Liver (tissue), 9 donors: ENCODE data around the gene SETD1A. TPM values are rescaled to one million over a fixed set of nuclear protein-coding genes. Genes with fewer than 3 reads are reported as not detected.
"Not testable (repeated sequence)": the region's sequence is repeated elsewhere in the genome, so short reads cannot be mapped to it uniquely, and the experiment has no call there.

Experiments used
- DNase-seq: peaks from one replicate; pipeline ENCODE4 v3.0.0-alpha.2; 2017; ENCODE audit warnings: low spot score
- H3K27ac ChIP-seq, 2 donors: one replicate each; pipeline ENCODE4 v1.7.0; 2013; ENCODE audit warnings: inconsistent platforms in 2 of 2, low read length in 2 of 2, control low read depth in 1 of 2, low read depth in 1 of 2, mild to moderate bottlenecking in 1 of 2
- H3K27me3 ChIP-seq, 4 donors: one replicate each; pipeline versions ENCODE4 v1.6.1 to v1.7.0; 2013; ENCODE audit warnings: low read length in 3 of 4, inconsistent platforms in 1 of 4, mild to moderate bottlenecking in 1 of 4, moderate library complexity in 1 of 4; ENCODE audit not compliant: control insufficient read depth in 4 of 4, insufficient read depth in 4 of 4
- H3K36me3 ChIP-seq, 4 donors: one replicate each; pipeline versions ENCODE4 v1.6.1 to v1.7.0; 2013; ENCODE audit warnings: low read length in 3 of 4, mild to moderate bottlenecking in 3 of 4, low read depth in 1 of 4, moderate library complexity in 1 of 4; ENCODE audit not compliant: control insufficient read depth in 4 of 4, insufficient read depth in 3 of 4
- H3K4me1 ChIP-seq, 4 donors: one replicate each; pipeline versions ENCODE4 v1.6.1 to v1.7.0; 2013; ENCODE audit warnings: low read length in 3 of 4, mild to moderate bottlenecking in 3 of 4, moderate library complexity in 1 of 4; ENCODE audit not compliant: control insufficient read depth in 4 of 4, insufficient read depth in 4 of 4
- H3K4me3 ChIP-seq, 3 donors: one replicate each; pipeline versions ENCODE4 v1.6.1 to v1.7.0; 2013; ENCODE audit warnings: low read length in 3 of 3, control low read depth in 1 of 3, low read depth in 1 of 3, mild to moderate bottlenecking in 1 of 3
- H3K9ac ChIP-seq, 2 donors: one replicate each; pipeline ENCODE4 v1.7.0; 2013; ENCODE audit warnings: low read length in 2 of 2, mild to moderate bottlenecking in 2 of 2, moderate library complexity in 2 of 2, control low read depth in 1 of 2, low read depth in 1 of 2
- H3K9me3 ChIP-seq, 4 donors: one replicate each; pipeline versions ENCODE4 v1.6.1 to v1.7.0; 2013; ENCODE audit warnings: low read length in 3 of 4; ENCODE audit not compliant: control insufficient read depth in 4 of 4
- EGR1 ChIP-seq, 2 donors: IDR thresholded peaks; 2 replicates each; pipeline ENCODE4 v1.6.1; 2016 to 2018; ENCODE audit warnings: antibody characterized with exemption in 2 of 2, low read depth in 2 of 2
- FOXA1 ChIP-seq: IDR thresholded peaks from 2 replicates; pipeline ENCODE4 v1.6.1; 2016; ENCODE audit warnings: antibody characterized with exemption
- FOXA2 ChIP-seq: IDR thresholded peaks from 2 replicates; pipeline ENCODE4 v1.6.1; 2016; ENCODE audit warnings: antibody characterized with exemption
- GABPA ChIP-seq, 2 donors: IDR thresholded peaks in 1 of 2; conservative IDR thresholded peaks in 1 of 2; 2 replicates each; pipeline ENCODE4 v1.6.1; 2016; ENCODE audit warnings: antibody characterized with exemption in 2 of 2, mild to moderate bottlenecking in 1 of 2, moderate library complexity in 1 of 2
- HNF4A ChIP-seq, 2 donors: conservative IDR thresholded peaks; 2 replicates each; pipeline ENCODE4 v1.6.1; 2016; ENCODE audit warnings: antibody characterized with exemption in 2 of 2, mild to moderate bottlenecking in 2 of 2
- NR2F2 ChIP-seq: IDR thresholded peaks from 2 replicates; pipeline ENCODE4 v1.6.1; 2016; ENCODE audit warnings: antibody characterized with exemption
- RAD21 ChIP-seq, 2 donors: IDR thresholded peaks; 2 replicates each; pipeline ENCODE4 v1.6.1; 2016; ENCODE audit warnings: antibody characterized with exemption in 2 of 2, mild to moderate bottlenecking in 2 of 2
- RXRA ChIP-seq, 2 donors: IDR thresholded peaks; 2 replicates each; pipeline ENCODE4 v1.6.1; 2017 to 2018; ENCODE audit warnings: antibody characterized with exemption in 2 of 2, mild to moderate bottlenecking in 1 of 2
- SP1 ChIP-seq: IDR thresholded peaks from 2 replicates; pipeline ENCODE4 v1.6.1; 2018; ENCODE audit warnings: antibody characterized with exemption, mild to moderate bottlenecking
- TAF1 ChIP-seq: conservative IDR thresholded peaks from 2 replicates; pipeline ENCODE4 v1.6.1; 2016; ENCODE audit warnings: antibody characterized with exemption, mild to moderate bottlenecking
- WGBS: extraction: QIAGEN DNeasy Blood & Tissue Kit; methylation state at CpG from one replicate; pipeline ENCODE4 v1.1.7; 2013; 5-methylcytosine and 5-hydroxymethylcytosine counted together
- polyA plus RNA-seq, 2 donors: library from polyadenylated mRNA; stranded (reverse) in 1 of 2; unstranded in 1 of 2; fragments of 200-250 nt in 1 of 2; fragments of >200 nt in 1 of 2; fragmentation: Nextera tagmentation in 1 of 2; extraction: Ambion mirVana in 1 of 2; gene quantifications; one replicate each; pipeline versions ENCODE4 v1.2.1 to v1.2.3, GENCODE V29; 2013 to 2015
- total RNA-seq, 2 donors: library from RNA; depleted of rRNA; stranded (reverse); fragments of >200 nt; gene quantifications; one replicate each; pipeline ENCODE4 v1.2.3, GENCODE V29; 2014
- TF ChIP-seq, protein P1 (sequence below): IDR thresholded peaks from 2 replicates; pipeline ENCODE4 v1.6.1; 2016; ENCODE audit warnings: antibody characterized with exemption
- TF ChIP-seq, protein P2 (sequence below): IDR thresholded peaks from 2 replicates; pipeline ENCODE4 v1.6.1; 2016; ENCODE audit warnings: antibody characterized with exemption
- TF ChIP-seq, protein P3 (sequence below): IDR thresholded peaks from 2 replicates; pipeline ENCODE4 v1.6.1; 2016; ENCODE audit warnings: antibody characterized with exemption, mild to moderate bottlenecking
- TF ChIP-seq, protein P4 (sequence below): fragments of 150-350 bp; IDR thresholded peaks from 2 replicates; pipeline ENCODE4 v1.5.1; 2017; ENCODE audit warnings: improper control_type of control experiment, low read depth, low read length; ENCODE audit not compliant: missing input control
- donor health status: healthy.
- donor health status: healthy.
- donor health status: healthy.
- donor health status: healthy.
- donor health status: healthy.

The SETD1A gene
- total and polyA plus RNA-seq, 4 donors, result 2.7 to 4.9 (median 3.7) TPM

DNA sequence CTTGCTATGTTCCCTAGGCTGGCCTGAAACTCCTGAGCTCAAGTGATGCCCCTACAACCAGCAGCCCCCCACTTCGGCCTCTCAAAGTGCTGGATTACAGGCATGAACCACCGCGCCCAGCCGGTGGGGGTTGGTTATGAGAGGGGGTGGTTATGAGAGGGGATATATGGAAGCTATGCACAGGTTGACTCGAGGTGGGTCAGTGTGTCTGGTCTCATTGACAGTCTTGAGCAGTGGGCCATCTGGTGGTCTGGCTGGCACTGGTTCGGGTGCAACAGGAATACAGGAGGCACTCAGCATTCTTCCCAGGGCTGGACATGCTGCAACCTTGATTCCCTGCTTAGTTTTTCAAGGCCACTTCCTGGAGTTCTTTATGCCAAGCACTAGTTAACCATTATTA, 58.5 kb downstream of the SETD1A start:
- TF ChIP-seq, protein P1, sequence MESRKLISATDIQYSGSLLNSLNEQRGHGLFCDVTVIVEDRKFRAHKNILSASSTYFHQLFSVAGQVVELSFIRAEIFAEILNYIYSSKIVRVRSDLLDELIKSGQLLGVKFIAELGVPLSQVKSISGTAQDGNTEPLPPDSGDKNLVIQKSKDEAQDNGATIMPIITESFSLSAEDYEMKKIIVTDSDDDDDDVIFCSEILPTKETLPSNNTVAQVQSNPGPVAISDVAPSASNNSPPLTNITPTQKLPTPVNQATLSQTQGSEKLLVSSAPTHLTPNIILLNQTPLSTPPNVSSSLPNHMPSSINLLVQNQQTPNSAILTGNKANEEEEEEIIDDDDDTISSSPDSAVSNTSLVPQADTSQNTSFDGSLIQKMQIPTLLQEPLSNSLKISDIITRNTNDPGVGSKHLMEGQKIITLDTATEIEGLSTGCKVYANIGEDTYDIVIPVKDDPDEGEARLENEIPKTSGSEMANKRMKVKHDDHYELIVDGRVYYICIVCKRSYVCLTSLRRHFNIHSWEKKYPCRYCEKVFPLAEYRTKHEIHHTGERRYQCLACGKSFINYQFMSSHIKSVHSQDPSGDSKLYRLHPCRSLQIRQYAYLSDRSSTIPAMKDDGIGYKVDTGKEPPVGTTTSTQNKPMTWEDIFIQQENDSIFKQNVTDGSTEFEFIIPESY, result no peak
- TF ChIP-seq RAD21 (IDR thresholded peaks at IDR 0.05) (peak in 1 of 2 donors; percentile 44), SP1 (peak; percentile 9)
- Histone ChIP-seq H3K4me3 (no peak overlapping the region), H3K9ac (no peak overlapping the region), H3K27ac (no peak overlapping the region), H3K27me3 (peaks cover 0 to 2% (median under 1%) of the 10 kb centered on the region in 4 donors), H3K9me3 (no peaks in the 10 kb centered on the region), H3K4me1 (peaks cover 0 to 3% (median 0%) of the 10 kb centered on the region in 4 donors), H3K36me3 (no peaks in the 10 kb centered on the region)
- DNase-seq, result no peak
- 75% methylated on average over 6 of the region's 6 CpGs for WGBS

DNA sequence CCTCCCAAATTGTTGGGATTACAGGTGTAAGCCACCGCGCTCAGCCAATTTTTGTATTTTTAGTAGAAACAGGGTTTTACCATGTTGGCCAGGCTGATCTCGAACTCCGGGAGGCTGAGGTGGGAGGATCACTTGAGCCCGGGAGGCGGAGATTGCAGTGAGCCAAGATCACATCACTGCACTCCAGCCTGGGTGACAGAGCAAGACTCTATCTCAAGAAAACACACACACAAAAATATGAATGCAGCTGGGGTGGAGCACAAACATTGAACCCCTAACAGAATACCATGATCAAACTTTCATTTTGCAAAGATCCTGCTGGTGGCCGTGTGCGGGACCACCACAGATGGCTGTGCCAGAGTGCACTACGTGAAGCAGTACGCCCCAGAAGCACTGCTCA, 60.2 kb downstream of the SETD1A start:
- not testable (repeated sequence) for H3K4me1 ChIP-seq, H3K9ac ChIP-seq, H3K27me3 ChIP-seq, H3K9me3 ChIP-seq, H3K4me3 ChIP-seq, H3K36me3 ChIP-seq, DNase-seq, H3K27ac ChIP-seq
- WGBS, result 97% methylated on average over 10 of the region's 10 CpGs

DNA sequence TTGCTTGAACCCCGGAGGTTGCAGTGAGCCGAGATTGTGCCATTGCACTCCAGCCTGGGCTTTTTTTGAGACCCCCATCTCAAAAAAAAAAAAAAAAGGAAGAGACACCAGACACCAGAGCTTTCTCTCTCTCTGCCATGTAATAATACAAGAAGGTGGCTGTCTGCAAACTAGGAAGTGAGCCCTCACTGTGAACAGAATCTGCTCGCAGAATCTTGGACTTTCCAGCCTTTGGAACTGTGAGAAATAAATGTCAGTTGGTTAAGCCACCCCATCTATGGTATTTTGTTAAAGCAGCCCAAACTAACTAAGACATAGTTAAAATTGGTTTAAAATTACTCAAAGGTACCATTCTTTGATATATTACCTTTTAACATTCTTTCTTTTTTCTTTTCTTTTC, 63.0 kb downstream of the SETD1A start:
- WGBS, result 95% methylated on average over 3 of the region's 3 CpGs

More for the DNA sequence above, 63.0 kb downstream of the SETD1A start:
- Histone ChIP-seq H3K9ac (no peak overlapping the region), H3K9me3 (no peaks in the 10 kb centered on the region), H3K27ac (no peak overlapping the region), H3K4me3 (no peak overlapping the region), H3K4me1 (peaks cover 0 to 3% (median 0%) of the 10 kb centered on the region in 4 donors), H3K27me3 (no peaks in the 10 kb centered on the region), H3K36me3 (no peaks in the 10 kb centered on the region)
- no peak for DNase-seq
- TF ChIP-seq, protein P1, result no peak
- no peak for TF ChIP-seq RXRA (IDR thresholded peaks at IDR 0.05)
- no peak for TF ChIP-seq HNF4A (conservative IDR thresholded peaks at IDR 0.05)
- TF ChIP-seq, protein P2, sequence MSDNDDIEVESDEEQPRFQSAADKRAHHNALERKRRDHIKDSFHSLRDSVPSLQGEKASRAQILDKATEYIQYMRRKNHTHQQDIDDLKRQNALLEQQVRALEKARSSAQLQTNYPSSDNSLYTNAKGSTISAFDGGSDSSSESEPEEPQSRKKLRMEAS, result no peak
- TF ChIP-seq, protein P3, sequence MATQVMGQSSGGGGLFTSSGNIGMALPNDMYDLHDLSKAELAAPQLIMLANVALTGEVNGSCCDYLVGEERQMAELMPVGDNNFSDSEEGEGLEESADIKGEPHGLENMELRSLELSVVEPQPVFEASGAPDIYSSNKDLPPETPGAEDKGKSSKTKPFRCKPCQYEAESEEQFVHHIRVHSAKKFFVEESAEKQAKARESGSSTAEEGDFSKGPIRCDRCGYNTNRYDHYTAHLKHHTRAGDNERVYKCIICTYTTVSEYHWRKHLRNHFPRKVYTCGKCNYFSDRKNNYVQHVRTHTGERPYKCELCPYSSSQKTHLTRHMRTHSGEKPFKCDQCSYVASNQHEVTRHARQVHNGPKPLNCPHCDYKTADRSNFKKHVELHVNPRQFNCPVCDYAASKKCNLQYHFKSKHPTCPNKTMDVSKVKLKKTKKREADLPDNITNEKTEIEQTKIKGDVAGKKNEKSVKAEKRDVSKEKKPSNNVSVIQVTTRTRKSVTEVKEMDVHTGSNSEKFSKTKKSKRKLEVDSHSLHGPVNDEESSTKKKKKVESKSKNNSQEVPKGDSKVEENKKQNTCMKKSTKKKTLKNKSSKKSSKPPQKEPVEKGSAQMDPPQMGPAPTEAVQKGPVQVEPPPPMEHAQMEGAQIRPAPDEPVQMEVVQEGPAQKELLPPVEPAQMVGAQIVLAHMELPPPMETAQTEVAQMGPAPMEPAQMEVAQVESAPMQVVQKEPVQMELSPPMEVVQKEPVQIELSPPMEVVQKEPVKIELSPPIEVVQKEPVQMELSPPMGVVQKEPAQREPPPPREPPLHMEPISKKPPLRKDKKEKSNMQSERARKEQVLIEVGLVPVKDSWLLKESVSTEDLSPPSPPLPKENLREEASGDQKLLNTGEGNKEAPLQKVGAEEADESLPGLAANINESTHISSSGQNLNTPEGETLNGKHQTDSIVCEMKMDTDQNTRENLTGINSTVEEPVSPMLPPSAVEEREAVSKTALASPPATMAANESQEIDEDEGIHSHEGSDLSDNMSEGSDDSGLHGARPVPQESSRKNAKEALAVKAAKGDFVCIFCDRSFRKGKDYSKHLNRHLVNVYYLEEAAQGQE, result no peak
- TF ChIP-seq FOXA1, result no peak
- TF ChIP-seq NR2F2, result no peak
- no peak for TF ChIP-seq RAD21 (IDR thresholded peaks at IDR 0.05)
- no peak for TF ChIP-seq TAF1
- TF ChIP-seq GABPA (IDR thresholded peaks at IDR 0.05 in 1 of 2, conservative IDR thresholded peaks at IDR 0.05 in 1 of 2), result no peak
- TF ChIP-seq, protein P4, sequence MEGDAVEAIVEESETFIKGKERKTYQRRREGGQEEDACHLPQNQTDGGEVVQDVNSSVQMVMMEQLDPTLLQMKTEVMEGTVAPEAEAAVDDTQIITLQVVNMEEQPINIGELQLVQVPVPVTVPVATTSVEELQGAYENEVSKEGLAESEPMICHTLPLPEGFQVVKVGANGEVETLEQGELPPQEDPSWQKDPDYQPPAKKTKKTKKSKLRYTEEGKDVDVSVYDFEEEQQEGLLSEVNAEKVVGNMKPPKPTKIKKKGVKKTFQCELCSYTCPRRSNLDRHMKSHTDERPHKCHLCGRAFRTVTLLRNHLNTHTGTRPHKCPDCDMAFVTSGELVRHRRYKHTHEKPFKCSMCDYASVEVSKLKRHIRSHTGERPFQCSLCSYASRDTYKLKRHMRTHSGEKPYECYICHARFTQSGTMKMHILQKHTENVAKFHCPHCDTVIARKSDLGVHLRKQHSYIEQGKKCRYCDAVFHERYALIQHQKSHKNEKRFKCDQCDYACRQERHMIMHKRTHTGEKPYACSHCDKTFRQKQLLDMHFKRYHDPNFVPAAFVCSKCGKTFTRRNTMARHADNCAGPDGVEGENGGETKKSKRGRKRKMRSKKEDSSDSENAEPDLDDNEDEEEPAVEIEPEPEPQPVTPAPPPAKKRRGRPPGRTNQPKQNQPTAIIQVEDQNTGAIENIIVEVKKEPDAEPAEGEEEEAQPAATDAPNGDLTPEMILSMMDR, result no peak
- no peak for TF ChIP-seq EGR1 (IDR thresholded peaks at IDR 0.05; ENCODE audit: low read depth in 2 of 2)
- TF ChIP-seq FOXA2, result no peak
- TF ChIP-seq SP1, result no peak
